MCF 10A (cell line): ENCODE measurements around the gene CORO2A. TPM values are rescaled to one million over a fixed set of nuclear protein-coding genes. Genes with fewer than 3 reads are reported as not detected.
A peak's percentile ranks its signal among the peaks of the same experiment; 100 is the strongest.

Experiments
- BruUV-seq: library from RNA; stranded (reverse); fragments of 400-500 nt; replicated peaks from 2 replicates; lab custom pipeline; 2021; lab: Mats Ljungman, UMichigan
- CTCF ChIA-PET: fragments of 300-600 bp; sonication (Branson Sonifier 250); formaldehyde crosslinking; extraction: SDS; loops from one replicate; lab custom pipeline; 2021; ENCODE audit warnings: antibody characterized with exemption, inconsistent platforms; lab: Yijun Ruan, JAX
- POLR2A ChIA-PET: fragments of 300-600, 350-650 bp; sonication (Branson Sonifier 250); formaldehyde crosslinking; extraction: SDS; loops from one replicate; lab custom pipeline; 2020; ENCODE audit warnings: antibody characterized with exemption, inconsistent platforms; lab: Yijun Ruan, JAX
- DNase-seq: peaks from one replicate; pipeline ENCODE4 v3.0.0-alpha.2; 2018; ENCODE audit not compliant: unreplicated experiment
- H3K27ac Mint-ChIP-seq: one replicate; pipeline ENCODE4 v1.8.0; 2022; ENCODE audit warnings: mild to moderate bottlenecking, low read depth, mixed read lengths; ENCODE audit not compliant: unreplicated experiment
- H3K27me3 Mint-ChIP-seq: one replicate; pipeline ENCODE4 v1.8.0; 2022; ENCODE audit warnings: mixed read lengths; ENCODE audit not compliant: insufficient read depth, unreplicated experiment
- H3K36me3 Mint-ChIP-seq: one replicate; pipeline ENCODE4 v1.8.0; 2022; ENCODE audit warnings: mild to moderate bottlenecking, moderate library complexity, mixed read lengths; ENCODE audit not compliant: insufficient read depth, unreplicated experiment
- H3K4me1 Mint-ChIP-seq: one replicate; pipeline ENCODE4 v1.8.0; 2022; ENCODE audit warnings: mixed read lengths; ENCODE audit not compliant: insufficient read depth, unreplicated experiment
- H3K4me3 Mint-ChIP-seq: one replicate; pipeline ENCODE4 v1.8.0; 2022; ENCODE audit warnings: mild to moderate bottlenecking, moderate library complexity, mixed read lengths; ENCODE audit not compliant: unreplicated experiment
- H3K9me3 Mint-ChIP-seq: one replicate; pipeline ENCODE4 v1.8.0; 2022; ENCODE audit warnings: mixed read lengths; ENCODE audit not compliant: unreplicated experiment
- CTCF ChIP-seq: fragments of 200-600 bp; IDR thresholded peaks from one replicate; pipeline ENCODE4 v1.8.0; 2022; ENCODE audit warnings: antibody characterized with exemption, mild to moderate bottlenecking; ENCODE audit not compliant: unreplicated experiment
- intact Hi-C: fragments of 100-400 bp; cut with micrococcal nuclease; formaldehyde crosslinking; loops from 2 replicates; pipeline ENCODE4 v1.14.1; 2022
- total RNA-seq: library from RNA; stranded (reverse); gene quantifications from 2 replicates; pipeline ENCODE4 v1.2.3, GENCODE V29; 2022

The CORO2A gene
- total RNA-seq, 1 experiment from 2014 or later, result 3.4 TPM

GRCh38 chr9:98189412-98189811 lies 3.0 kb downstream of the CORO2A start:
- Mint-ChIP-seq H3K4me1 (peaks cover 15% of the 10 kb centered on the region), H3K27me3 (no peaks in the 10 kb centered on the region), H3K36me3 (no peaks in the 10 kb centered on the region), H3K27ac (no peak overlapping the region), H3K9me3 (no peaks in the 10 kb centered on the region), H3K4me3 (no peak overlapping the region)
- intact Hi-C loops, result no loop called here
- ChIA-PET CTCF (interaction anchor here (0.5 to 1.1 kb wide), 3 partner anchors 40 to 115 kb away, joined by 3 to 4 read pairs (median 3); no protein-coding TSS in a partner anchor), POLR2A (interaction anchor here (1.0 to 2.1 kb wide), 2 partner anchors 68 to 133 kb away, joined by 3 to 4 read pairs; partner anchors contain the start of gene NANS)
- no TSS peak for BruUV-seq
- no peak for TF ChIP-seq CTCF
- DNase-seq, result no peak

DNA sequence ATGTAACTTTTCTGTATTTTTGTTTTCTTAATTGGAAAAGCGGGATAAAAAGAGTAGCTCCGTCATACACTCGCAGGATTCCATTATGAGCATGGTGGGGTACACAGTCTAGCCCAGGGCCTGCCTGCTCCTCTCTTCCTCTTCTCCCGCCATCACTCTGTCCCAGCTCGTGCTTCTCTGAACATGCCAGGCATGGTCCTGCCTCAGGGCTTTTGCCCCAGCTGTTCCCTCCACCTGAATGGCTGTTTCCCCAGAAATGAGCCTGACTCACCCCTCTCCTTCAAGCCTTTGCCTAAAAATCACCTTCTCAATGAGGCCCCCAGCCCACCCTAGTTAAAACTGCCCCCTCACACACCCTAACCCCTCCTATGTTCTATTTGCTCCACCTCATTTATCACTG lies 4.5 kb downstream of the CORO2A start:
- no peak for DNase-seq
- BruUV-seq, result no TSS peak

DNA sequence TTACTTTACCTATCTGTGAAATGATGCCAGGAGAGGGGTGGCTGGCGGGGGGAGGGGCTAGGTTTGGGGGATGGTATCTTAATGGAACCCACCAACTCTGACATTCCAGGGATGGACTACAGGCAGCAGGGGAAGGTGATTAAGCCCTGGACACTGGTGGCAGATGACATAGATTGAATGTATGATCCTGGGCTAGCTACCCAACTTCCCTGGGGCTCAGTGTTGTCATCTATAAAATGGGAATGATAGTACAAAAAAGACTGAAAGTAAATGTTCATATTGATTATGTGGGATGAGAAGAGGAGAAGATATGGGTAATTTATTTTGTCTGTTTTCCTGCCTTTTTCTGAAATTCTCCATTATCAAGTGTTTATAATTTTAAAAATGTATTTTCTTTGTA lies 6.2 kb downstream of the CORO2A start:
- no TSS peak for BruUV-seq
- POLR2A ChIA-PET, result interaction anchor here (1.0 kb wide), 1 partner anchor 8 kb away, joined by 3 read pairs; no protein-coding TSS in a partner anchor
- CTCF ChIA-PET, result interaction anchor here (0.6 to 0.7 kb wide), 2 partner anchors 69 to 76 kb away, joined by 3 read pairs; no protein-coding TSS in a partner anchor

More for the DNA sequence above, 4.5 kb downstream of the CORO2A start:
- ChIA-PET CTCF (interaction anchor here (1.1 to 1.8 kb wide), 3 partner anchors 13 to 114 kb away, joined by 3 to 11 read pairs (median 4); no protein-coding TSS in a partner anchor), POLR2A (interaction anchor here (0.8 to 2.1 kb wide), 2 partner anchors 10 to 132 kb away, joined by 4 to 5 read pairs; partner anchors contain the start of gene NANS)
- TF ChIP-seq CTCF, result no peak
- no peaks in the 10 kb centered on the region for H3K27me3 Mint-ChIP-seq
- H3K36me3 Mint-ChIP-seq, result no peaks in the 10 kb centered on the region
- H3K4me3 Mint-ChIP-seq, result no peak overlapping the region
- H3K27ac Mint-ChIP-seq, result peak overlapping the region; percentile 74
- H3K4me1 Mint-ChIP-seq, result peaks cover 15% of the 10 kb centered on the region
- intact Hi-C loops, result no loop called here
- no peaks in the 10 kb centered on the region for H3K9me3 Mint-ChIP-seq

More for the DNA sequence above, 6.2 kb downstream of the CORO2A start:
- Mint-ChIP-seq H3K9me3 (no peaks in the 10 kb centered on the region), H3K36me3 (no peaks in the 10 kb centered on the region), H3K27me3 (no peaks in the 10 kb centered on the region), H3K4me1 (peaks cover 15% of the 10 kb centered on the region), H3K4me3 (no peak overlapping the region), H3K27ac (no peak overlapping the region)
- intact Hi-C loops, result no loop called here
- no peak for TF ChIP-seq CTCF
- no peak for DNase-seq
